H1 (cell line): Measurements from ENCODE around the gene SEPTIN2. TPM values are rescaled to one million over a fixed set of nuclear protein-coding genes. Genes with fewer than 3 reads are reported as not detected.

Source experiments
- CTCF ChIA-PET: fragments of 300-600 bp; sonication (Branson Sonifier 250); formaldehyde crosslinking; loops from one replicate; lab custom pipeline; 2021; ENCODE audit not compliant: partially characterized antibody; lab: Charles Lee
- POLR2A ChIA-PET: fragments of 300-600 bp; sonication (Branson Sonifier 250); formaldehyde crosslinking; loops from one replicate; lab custom pipeline; 2021; ENCODE audit warnings: inconsistent platforms; ENCODE audit not compliant: partially characterized antibody; lab: Charles Lee
- DNase-seq, 2 experiments: peaks; one replicate each; pipeline versions ENCODE4 v3.0.0 to v3.0.0-alpha.2; 2010 to 2022; ENCODE audit warnings: low spot score in 2 of 2, low read depth in 1 of 2, mixed read lengths in 1 of 2
- FAIRE-seq: peaks from 2 replicates; lab custom pipeline; 2011; peaks lifted over from hg19 to GRCh38; lab: Jason Lieb, UNC
- H2AFZ ChIP-seq: 2 replicates; pipeline ENCODE4 v1.8.1; 2012; ENCODE audit warnings: low read length, inconsistent platforms
- H2AK5ac ChIP-seq: 2 replicates; pipeline ENCODE4 v1.6.1; 2013; ENCODE audit warnings: low read depth, low read length
- H2BK120ac ChIP-seq: replicated peaks from 2 replicates; pipeline ENCODE3; 2013; ENCODE audit warnings: low read depth, low read length, inconsistent platforms
- H2BK12ac ChIP-seq: 2 replicates; pipeline ENCODE4 v1.6.1; 2013; ENCODE audit warnings: low read depth, low read length
- H2BK15ac ChIP-seq: 2 replicates; pipeline ENCODE4 v1.6.1; 2013; ENCODE audit warnings: low read length
- H2BK20ac ChIP-seq: 2 replicates; pipeline ENCODE4 v1.6.1; 2013; ENCODE audit warnings: low read length
- H2BK5ac ChIP-seq: 2 replicates; pipeline ENCODE4 v1.6.1; 2013; ENCODE audit warnings: low read depth, low read length
- H3K14ac ChIP-seq: 2 replicates; pipeline ENCODE4 v1.6.1; 2013; ENCODE audit warnings: inconsistent platforms; ENCODE audit not compliant: insufficient read length
- H3K18ac ChIP-seq: 2 replicates; pipeline ENCODE4 v1.6.1; 2013; ENCODE audit warnings: low read length; ENCODE audit errors: extremely low read depth
- H3K23ac ChIP-seq: 2 replicates; pipeline ENCODE4 v1.6.1; 2013; ENCODE audit warnings: inconsistent platforms; ENCODE audit not compliant: insufficient read length
- H3K23me2 ChIP-seq: 2 replicates; pipeline ENCODE4 v1.6.1; 2013; ENCODE audit warnings: low read depth, low read length
- H3K27ac ChIP-seq: 2 replicates; pipeline ENCODE4 v1.6.1; 2011; ENCODE audit warnings: low read depth, low read length, inconsistent platforms
- H3K27me3 ChIP-seq, 4 experiments: replicated peaks in 1 of 4; 1 replicate in 1 of 4; 2 replicates in 3 of 4; pipeline versions ENCODE4 v1.6.1 to v1.8.1; 2011 to 2013; ENCODE audit warnings: low read length in 3 of 4, mild to moderate bottlenecking in 3 of 4, inconsistent platforms in 2 of 4, mixed read lengths in 2 of 4, moderate library complexity in 1 of 4; ENCODE audit not compliant: control insufficient read depth in 3 of 4, insufficient read depth in 3 of 4; ENCODE audit errors: extremely low read depth in 1 of 4
- H3K36me3 ChIP-seq, 4 experiments: 2 replicates each; pipeline versions ENCODE4 v1.6.1 to v1.8.1; 2011 to 2013; ENCODE audit warnings: mild to moderate bottlenecking in 4 of 4, low read length in 3 of 4, moderate library complexity in 2 of 4, control low read depth in 1 of 4, inconsistent platforms in 1 of 4; ENCODE audit not compliant: insufficient read depth in 4 of 4, control insufficient read depth in 2 of 4
- H3K4ac ChIP-seq: replicated peaks from 2 replicates; pipeline ENCODE3; 2013; ENCODE audit warnings: low read length, low read depth, mixed read lengths, inconsistent platforms; ENCODE audit not compliant: insufficient read length
- H3K4me1 ChIP-seq, 4 experiments: replicated peaks in 1 of 4; 1 replicate in 1 of 4; 2 replicates in 3 of 4; pipeline versions ENCODE4 v1.6.1 to v1.8.1; 2011 to 2013; ENCODE audit warnings: low read length in 3 of 4, inconsistent platforms in 2 of 4, mixed read lengths in 1 of 4; ENCODE audit not compliant: insufficient read depth in 4 of 4, control insufficient read depth in 3 of 4
- H3K4me2 ChIP-seq, 2 experiments: 2 replicates each; pipeline versions ENCODE4 v1.6.1 to v1.8.1; 2011 to 2013; ENCODE audit warnings: low read depth in 2 of 2, low read length in 2 of 2, control low read depth in 1 of 2, inconsistent platforms in 1 of 2, mild to moderate bottlenecking in 1 of 2; ENCODE audit not compliant: insufficient read depth in 1 of 2
- H3K4me3 ChIP-seq, 4 experiments: fragments of 200-600, 300-600 bp in 1 of 4; sonication (generic), shearing (Covaris generic), sonication (Bioruptor Twin) in 1 of 4; 2 replicates each; pipeline versions ENCODE4 v1.5.1 to v1.8.1; 2011 to 2016; ENCODE audit warnings: low read length in 4 of 4, low read depth in 3 of 4, control low read depth in 2 of 4, inconsistent platforms in 2 of 4, mild to moderate bottlenecking in 2 of 4, mixed read lengths in 1 of 4, moderate library complexity in 1 of 4; ENCODE audit not compliant: insufficient read depth in 2 of 4; ENCODE audit errors: extremely low read depth in 1 of 4
- H3K56ac ChIP-seq: replicated peaks from 2 replicates; pipeline ENCODE3; 2013; ENCODE audit warnings: low read depth, mild to moderate bottlenecking, mixed read lengths, low read length, inconsistent platforms; ENCODE audit not compliant: insufficient read length
- H3K79me1 ChIP-seq: 2 replicates; pipeline ENCODE4 v1.6.1; 2013; ENCODE audit warnings: low read depth, low read length, control low read depth
- H3K79me2 ChIP-seq, 2 experiments: 2 replicates each; pipeline versions ENCODE4 v1.6.1 to v1.8.1; 2012 to 2013; ENCODE audit warnings: low read length in 2 of 2, mild to moderate bottlenecking in 2 of 2, inconsistent platforms in 1 of 2; ENCODE audit not compliant: insufficient read depth in 2 of 2, control insufficient read depth in 1 of 2
- H3K9ac ChIP-seq, 4 experiments: replicated peaks in 1 of 4; 1 replicate in 1 of 4; 2 replicates in 3 of 4; pipeline versions ENCODE4 v1.6.1 to v1.8.1; 2011 to 2013; ENCODE audit warnings: low read depth in 3 of 4, low read length in 3 of 4, control low read depth in 2 of 4, mild to moderate bottlenecking in 2 of 4, moderate library complexity in 2 of 4, inconsistent platforms in 1 of 4; ENCODE audit errors: extremely low read depth in 1 of 4
- H3K9me3 ChIP-seq, 2 experiments: 2 replicates each; pipeline versions ENCODE4 v1.6.1 to v1.8.1; 2012 to 2013; ENCODE audit warnings: mild to moderate bottlenecking in 2 of 2, moderate library complexity in 2 of 2, control low read depth in 1 of 2, inconsistent platforms in 1 of 2, low read depth in 1 of 2, low read length in 1 of 2, mixed read lengths in 1 of 2; ENCODE audit not compliant: insufficient read depth in 2 of 2
- H4K20me1 ChIP-seq, 2 experiments: replicated peaks in 1 of 2; 2 replicates each; pipeline versions ENCODE3 to v1.8.1; 2011 to 2013; ENCODE audit warnings: inconsistent platforms in 2 of 2, low read length in 2 of 2, mild to moderate bottlenecking in 1 of 2; ENCODE audit not compliant: insufficient read depth in 2 of 2, control insufficient read depth in 1 of 2
- H4K5ac ChIP-seq: 2 replicates; pipeline ENCODE4 v1.6.1; 2013; ENCODE audit warnings: low read length, low read depth, mixed read lengths, inconsistent platforms; ENCODE audit not compliant: insufficient read length
- H4K8ac ChIP-seq: 2 replicates; pipeline ENCODE4 v1.8.0; 2013; ENCODE audit warnings: mild to moderate bottlenecking, moderate library complexity, low read length, inconsistent platforms; ENCODE audit not compliant: insufficient read depth; ENCODE audit errors: extremely low read depth
- H4K91ac ChIP-seq: replicated peaks from 2 replicates; pipeline ENCODE3; 2013; ENCODE audit warnings: low read length, mixed read lengths, inconsistent platforms; ENCODE audit not compliant: insufficient read length
- CBX5 ChIP-seq: fragments of 300-800, 300-1000 bp; sonication (generic); IDR thresholded peaks from 2 replicates; pipeline ENCODE4 v1.7.1; 2016; ENCODE audit warnings: antibody characterized with exemption, low read length, low read depth
- CEBPB ChIP-seq: IDR thresholded peaks from 2 replicates; pipeline ENCODE4 v1.6.1; 2012; ENCODE audit warnings: low read depth, low read length
- EGR1 ChIP-seq: IDR thresholded peaks from 2 replicates; pipeline ENCODE4 v1.6.1; 2011; ENCODE audit warnings: low read depth, low read length, borderline replicate concordance
- JUND ChIP-seq: IDR thresholded peaks from 2 replicates; pipeline ENCODE4 v1.6.1; 2011; ENCODE audit warnings: mild to moderate bottlenecking, improper control_type of control experiment, low read length
- KDM1A ChIP-seq: fragments of 200-600, 300-600 bp; sonication (generic); IDR thresholded peaks from 2 replicates; pipeline ENCODE4 v1.7.1; 2016; ENCODE audit warnings: mild to moderate bottlenecking, low read length, borderline replicate concordance
- POLR2AphosphoS5 ChIP-seq: IDR thresholded peaks from 2 replicates; pipeline ENCODE4 v1.6.1; 2011; ENCODE audit warnings: low read depth, low read length
- RFX5 ChIP-seq: IDR thresholded peaks from 2 replicates; pipeline ENCODE4 v1.6.1; 2011; ENCODE audit warnings: low read depth, low read length, improper control_type of control experiment, borderline replicate concordance
- RNF2 ChIP-seq: fragments of 200-900, 300-1000 bp; sonication (generic); IDR thresholded peaks from 2 replicates; pipeline ENCODE4 v1.7.1; 2016; ENCODE audit warnings: borderline replicate concordance, low read depth, mild to moderate bottlenecking, antibody characterized with exemption, low read length; ENCODE audit not compliant: poor library complexity, severe bottlenecking; ENCODE audit errors: missing control alignments
- SAP30 ChIP-seq: fragments of 300-600 bp; sonication (generic); IDR thresholded peaks from 2 replicates; pipeline ENCODE4 v1.7.1; 2012; ENCODE audit warnings: low read length, moderate library complexity, mild to moderate bottlenecking, inconsistent platforms; ENCODE audit not compliant: insufficient read depth, insufficient replicate concordance
- SIX5 ChIP-seq: IDR thresholded peaks from 2 replicates; pipeline ENCODE4 v1.6.1; 2011; ENCODE audit warnings: mild to moderate bottlenecking, low read depth, low read length
- SRF ChIP-seq: IDR thresholded peaks from 2 replicates; pipeline ENCODE4 v1.6.1; 2011; ENCODE audit warnings: mild to moderate bottlenecking, low read depth, low read length, moderate library complexity
- TBP ChIP-seq: IDR thresholded peaks from 2 replicates; pipeline ENCODE4 v1.6.1; 2011; ENCODE audit warnings: low read depth, low read length, improper control_type of control experiment
- WGBS, 2 experiments: shearing (Covaris generic) in 1 of 2; methylation state at CpG; one replicate each; pipeline versions ENCODE4 v1.1.6 to v1.1.7; 2013 to 2015; ENCODE audit warnings: low lambda C conversion rate in 2 of 2, mixed read lengths in 2 of 2, inconsistent platforms in 1 of 2, low coverage in 1 of 2, missing lambda C conversion rate in 1 of 2; ENCODE audit not compliant: insufficient replicate concordance in 2 of 2, insufficient coverage in 1 of 2, insufficient read length in 1 of 2; ENCODE audit errors: extremely low coverage in 1 of 2, missing lambda C conversion rate in 1 of 2; 5-methylcytosine and 5-hydroxymethylcytosine counted together
- polyA plus RNA-seq, 7 experiments: library from polyadenylated mRNA; depleted of rRNA in 3 of 7; stranded (reverse) in 5 of 7; unstranded in 2 of 7; fragments of >200 nt in 5 of 7; fragments of 200-250 nt in 2 of 7; gene quantifications; 1 replicate in 5 of 7; 2 replicates in 1 of 7; 4 replicates in 1 of 7; pipeline versions ENCODE4 v1.2.1 to v1.2.3, GENCODE V29; 2011 to 2013; ENCODE audit warnings: missing spikeins in 2 of 7, mixed read lengths in 2 of 7
- total RNA-seq: library from RNA; stranded (reverse); fragmentation: NEBNext Ultra II Directional; extraction: Animal tissue kit (Norgen Biotek cat#: 25700); gene quantifications from 2 replicates; pipeline ENCODE4 v1.2.1, GENCODE V29; 2021
- TF ChIP-seq, protein P1 (sequence below): IDR thresholded peaks from 2 replicates; pipeline ENCODE4 v1.6.1; 2011; ENCODE audit warnings: low read depth, mild to moderate bottlenecking, low read length; ENCODE audit not compliant: insufficient read depth

The SEPTIN2 gene
- total and polyA plus RNA-seq, 2 of the 8 experiments (the other 6 are each of a cell fraction or from before 2014, with no cell fraction given) = 392 to 650 TPM

DNA sequence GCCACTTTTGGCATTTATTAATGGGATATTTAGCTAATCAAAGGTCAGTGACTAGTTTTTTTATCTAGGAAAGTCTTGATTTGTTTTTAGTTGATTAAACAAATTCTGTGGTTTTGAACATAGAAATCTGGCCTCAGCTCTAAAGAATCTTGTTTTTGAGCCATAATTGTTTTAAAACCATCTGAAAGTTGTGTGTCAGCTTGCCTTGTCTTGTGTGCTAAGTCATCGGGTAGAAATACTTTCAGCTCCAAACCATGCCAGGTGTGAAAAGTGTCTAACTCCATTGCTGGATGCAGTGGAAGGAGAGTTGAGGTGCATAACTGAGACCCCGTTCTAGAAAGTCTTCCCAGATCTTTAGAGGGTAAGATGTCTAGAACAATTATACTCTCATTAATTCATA, 63.1 kb downstream of the SEPTIN2 start:
- H3K27ac ChIP-seq = no peak overlapping the region
- H3K4ac ChIP-seq = no peak overlapping the region
- ChIA-PET CTCF (interaction anchor here (1.3 kb wide), 1 partner anchor 20 kb away, joined by 3 read pairs; no protein-coding TSS in a partner anchor), POLR2A (no interaction called here)
- H2BK20ac ChIP-seq = no peak overlapping the region
- 0 out of 7 replicates have a peak, but pooled peaks cover 0 to 2% (median 0%) of the 10 kb centered on the region in 4 experiments for H3K27me3 ChIP-seq
- no peak overlapping the region for H3K18ac ChIP-seq
- H4K5ac ChIP-seq = no peak overlapping the region
- FAIRE-seq (no peak), DNase-seq (no peak)
- no peaks in the 10 kb centered on the region for H3K9me3 ChIP-seq
- H4K20me1 ChIP-seq = peaks cover 0 to 6% of the 10 kb centered on the region in 2 experiments
- H3K79me1 ChIP-seq = peaks cover 4% of the 10 kb centered on the region; the same call in 1 of the 2 replicates
- H2BK120ac ChIP-seq = no peak overlapping the region
- TF ChIP-seq POLR2AphosphoS5 = no peak
- no peak for TF ChIP-seq TBP
- TF ChIP-seq, protein P1, sequence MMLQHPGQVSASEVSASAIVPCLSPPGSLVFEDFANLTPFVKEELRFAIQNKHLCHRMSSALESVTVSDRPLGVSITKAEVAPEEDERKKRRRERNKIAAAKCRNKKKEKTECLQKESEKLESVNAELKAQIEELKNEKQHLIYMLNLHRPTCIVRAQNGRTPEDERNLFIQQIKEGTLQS = no peak
- no peak for TF ChIP-seq RNF2
- no peak for TF ChIP-seq EGR1
- no peak for TF ChIP-seq CBX5
- no peak for TF ChIP-seq SRF
- TF ChIP-seq CEBPB = no peak
- no peak for TF ChIP-seq JUND
- no peak for TF ChIP-seq SIX5
- no peak for TF ChIP-seq SAP30
- no peak for TF ChIP-seq RFX5
- TF ChIP-seq KDM1A = no peak
- H3K9ac ChIP-seq = no peak overlapping the region
- no peak overlapping the region for H2BK15ac ChIP-seq
- H3K4me3 ChIP-seq = no peak overlapping the region
- no peak overlapping the region for H2BK5ac ChIP-seq
- no peak overlapping the region for H3K56ac ChIP-seq
- no peaks in the 10 kb centered on the region for H3K23me2 ChIP-seq
- H3K23ac ChIP-seq = no peak overlapping the region
- no peak overlapping the region for H2AK5ac ChIP-seq
- 0 out of 4 replicates have a peak, but pooled peaks cover 0 to 2% of the 10 kb centered on the region in 2 experiments for H3K79me2 ChIP-seq
- no peak overlapping the region for H2AFZ ChIP-seq
- H3K4me1 ChIP-seq = no peaks in the 10 kb centered on the region
- no peaks in the 10 kb centered on the region; a peak in 4 of 8 replicates for H3K36me3 ChIP-seq
- 96% methylated on average over 2 of the region's 2 CpGs; no CpG with 5 or more reads in 1 of the 2 experiments for WGBS, 2 experiments
- H4K91ac ChIP-seq = no peak overlapping the region
- H4K8ac ChIP-seq = no peak overlapping the region
- no peak overlapping the region for H3K4me2 ChIP-seq
- H2BK12ac ChIP-seq = no peak overlapping the region
- no peak overlapping the region for H3K14ac ChIP-seq
